Esophagus squamous epithelium (tissue), 5 donors: Measurements from ENCODE around the gene ANP32B. TPM values are rescaled to one million over a fixed set of nuclear protein-coding genes. Genes with fewer than 3 reads are reported as not detected.
"Not testable (repeated sequence)": the region's sequence is repeated elsewhere in the genome, so short reads cannot be mapped to it uniquely, and the experiment has no call there.

Source experiments
- DNase-seq: peaks from one replicate; lab custom pipeline; 2025; lab: John Stamatoyannopoulos, UW
- H3K27ac ChIP-seq, 4 donors: fragments of 200-600 bp; sonication (generic); one replicate each; pipeline ENCODE4 v1.5.1; 2016 to 2019; ENCODE audit warnings: mild to moderate bottlenecking in 1 of 4
- H3K27me3 ChIP-seq, 4 donors: fragments of 200-600 bp; sonication (generic); 1 replicate in 3 of 4; 2 replicates in 1 of 4; pipeline versions ENCODE4 v1.5.1 to v1.6.0; 2017 to 2021; ENCODE audit warnings: antibody characterized with exemption in 1 of 4
- H3K36me3 ChIP-seq, 3 donors: fragments of 200-600 bp; sonication (generic); one replicate each; pipeline ENCODE4 v1.5.1; 2016 to 2019
- H3K4me1 ChIP-seq, 3 donors: fragments of 200-600 bp; sonication (generic); one replicate each; pipeline ENCODE4 v1.5.1; 2017 to 2019
- H3K4me3 ChIP-seq, 4 donors: fragments of 200-600 bp; sonication (generic); 1 replicate in 3 of 4; 2 replicates in 1 of 4; pipeline ENCODE4 v1.5.1; 2016 to 2019; ENCODE audit warnings: mild to moderate bottlenecking in 2 of 4, moderate library complexity in 1 of 4
- H3K9me3 ChIP-seq, 3 donors: fragments of 200-600 bp; sonication (generic); one replicate each; pipeline ENCODE4 v1.5.1; 2016 to 2019
- POLR2A ChIP-seq, 4 donors: fragments of 450-650 bp; IDR thresholded peaks; one replicate each; pipeline ENCODE4 v1.6.1; 2017; ENCODE audit warnings: antibody characterized with exemption in 4 of 4, mild to moderate bottlenecking in 4 of 4, moderate library complexity in 3 of 4
- WGBS, 2 donors: methylation state at CpG; one replicate each; pipeline ENCODE4 v1.1.5; 2018; 5-methylcytosine and 5-hydroxymethylcytosine counted together
- intact Hi-C: fragments of 100-400 bp; cut with DNase I; formaldehyde crosslinking; loops from one replicate; pipeline ENCODE4 v1.15.0; 2022
- total RNA-seq, 4 donors: library from RNA; depleted of rRNA; stranded (reverse); fragments of >200 nt; gene quantifications; one replicate each; pipeline ENCODE4 v1.1.0, GENCODE V29; 2016
- TF ChIP-seq, protein P1 (sequence below), 6 experiments: fragments of 450-650 bp in 4 of 6; fragments of 200-600 bp in 2 of 6; sonication (generic) in 2 of 6; IDR thresholded peaks; one replicate each; pipeline ENCODE4 v1.5.1; 2016 to 2019; ENCODE audit warnings: antibody characterized with exemption in 6 of 6, mild to moderate bottlenecking in 4 of 6, moderate library complexity in 4 of 6
- donor health status: DM: yes; HTN: yes; CAD: no.

ANP32B gene
- total RNA-seq, 4 donors from 2014 or later: 21.9 to 41.8 (median 28.4) TPM

- H3K36me3 ChIP-seq: peaks cover 0 to 8% (median 6%) of the 10 kb centered on the region in 3 donors
- DNase-seq: no peak
- intact Hi-C loops: no loop called here
- no peaks in the 10 kb centered on the region for H3K27me3 ChIP-seq
- no peaks in the 10 kb centered on the region for H3K9me3 ChIP-seq
- no peak overlapping the region for H3K4me3 ChIP-seq
- 31 to 37% methylated on average over 2 of the region's 2 CpGs for WGBS, 2 donors
- no peak overlapping the region for H3K27ac ChIP-seq
- peaks cover 20 to 87% (median 54%) of the 10 kb centered on the region in 3 donors for H3K4me1 ChIP-seq
- TF ChIP-seq, protein P1, sequence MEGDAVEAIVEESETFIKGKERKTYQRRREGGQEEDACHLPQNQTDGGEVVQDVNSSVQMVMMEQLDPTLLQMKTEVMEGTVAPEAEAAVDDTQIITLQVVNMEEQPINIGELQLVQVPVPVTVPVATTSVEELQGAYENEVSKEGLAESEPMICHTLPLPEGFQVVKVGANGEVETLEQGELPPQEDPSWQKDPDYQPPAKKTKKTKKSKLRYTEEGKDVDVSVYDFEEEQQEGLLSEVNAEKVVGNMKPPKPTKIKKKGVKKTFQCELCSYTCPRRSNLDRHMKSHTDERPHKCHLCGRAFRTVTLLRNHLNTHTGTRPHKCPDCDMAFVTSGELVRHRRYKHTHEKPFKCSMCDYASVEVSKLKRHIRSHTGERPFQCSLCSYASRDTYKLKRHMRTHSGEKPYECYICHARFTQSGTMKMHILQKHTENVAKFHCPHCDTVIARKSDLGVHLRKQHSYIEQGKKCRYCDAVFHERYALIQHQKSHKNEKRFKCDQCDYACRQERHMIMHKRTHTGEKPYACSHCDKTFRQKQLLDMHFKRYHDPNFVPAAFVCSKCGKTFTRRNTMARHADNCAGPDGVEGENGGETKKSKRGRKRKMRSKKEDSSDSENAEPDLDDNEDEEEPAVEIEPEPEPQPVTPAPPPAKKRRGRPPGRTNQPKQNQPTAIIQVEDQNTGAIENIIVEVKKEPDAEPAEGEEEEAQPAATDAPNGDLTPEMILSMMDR (IDR thresholded peaks at IDR 0.05): no peak
- no peak for TF ChIP-seq POLR2A (IDR thresholded peaks at IDR 0.05)
These were observed 7.1 kb downstream of the ANP32B start for GRCh38 chr9:97990259-97990658.

GRCh38 chr9:97991818-97992217 is 8.7 kb downstream of the ANP32B start:
- no peaks in the 10 kb centered on the region for H3K9me3 ChIP-seq
- H3K36me3 ChIP-seq: peaks cover 0 to 24% (median 10%) of the 10 kb centered on the region in 3 donors
- intact Hi-C loops: no loop called here
- no peaks in the 10 kb centered on the region for H3K27me3 ChIP-seq
- H3K4me1 ChIP-seq: peaks cover 5 to 71% (median 38%) of the 10 kb centered on the region in 3 donors
- DNase-seq: no peak
- TF ChIP-seq, protein P1 (IDR thresholded peaks at IDR 0.05): no peak
- no peak for TF ChIP-seq POLR2A (IDR thresholded peaks at IDR 0.05)
- no peak overlapping the region for H3K27ac ChIP-seq
- 63 to 65% methylated on average over 5 of the region's 5 CpGs for WGBS, 2 donors
- no peak overlapping the region for H3K4me3 ChIP-seq

DNA sequence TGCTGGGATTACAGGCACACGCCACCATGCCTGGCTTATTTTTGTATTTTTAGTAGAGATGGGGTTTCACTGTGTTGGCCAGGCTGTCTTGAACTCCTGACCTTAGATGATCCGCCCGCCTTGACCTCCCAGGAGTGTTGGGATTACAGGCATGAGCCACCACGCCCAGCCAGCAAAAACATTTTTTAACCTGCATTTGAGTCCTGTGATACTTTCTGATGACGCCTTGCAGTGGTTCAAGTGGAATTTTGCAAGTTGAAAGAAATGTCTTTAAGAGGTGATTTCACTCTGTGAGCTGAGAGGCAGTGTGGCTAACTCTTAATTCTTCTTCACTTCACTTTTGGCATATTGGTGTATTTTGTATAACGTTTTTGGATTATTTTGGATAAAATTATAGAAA is 9.1 kb downstream of the ANP32B start:
- H3K4me1 ChIP-seq: peaks cover 5 to 67% (median 36%) of the 10 kb centered on the region in 3 donors

DNA sequence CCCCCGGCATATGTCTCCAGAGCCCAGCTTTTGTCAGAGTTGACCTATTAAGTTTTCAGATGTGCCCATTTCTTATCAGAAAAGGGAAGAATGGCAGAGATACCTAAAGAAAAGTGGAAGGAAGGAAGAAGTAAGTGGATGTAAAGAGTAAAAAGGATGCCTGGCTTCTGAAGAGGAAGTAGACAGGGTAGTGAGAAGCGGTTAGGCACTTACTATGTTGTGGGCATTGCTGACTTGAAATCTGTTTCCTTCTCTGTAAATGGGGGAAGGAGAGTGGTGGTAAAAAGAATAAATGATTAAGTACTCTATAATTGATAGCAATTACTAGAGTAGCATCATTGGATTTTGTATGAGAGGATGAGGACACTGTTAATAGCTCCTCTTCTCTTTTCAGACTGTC is 9.9 kb downstream of the ANP32B start:
- peaks cover 0 to 35% (median 10%) of the 10 kb centered on the region in 3 donors for H3K36me3 ChIP-seq
- no peak overlapping the region for H3K27ac ChIP-seq
- H3K9me3 ChIP-seq: no peaks in the 10 kb centered on the region
- WGBS, 2 donors: 76 to 82% methylated on average over 2 of the region's 2 CpGs
- TF ChIP-seq, protein P1 (IDR thresholded peaks at IDR 0.05): no peak
- TF ChIP-seq POLR2A (IDR thresholded peaks at IDR 0.05): no peak
- no peak for DNase-seq
- intact Hi-C loops: no loop called here
- H3K4me3 ChIP-seq: no peak overlapping the region
- peaks cover 5 to 59% (median 31%) of the 10 kb centered on the region in 3 donors for H3K4me1 ChIP-seq
- H3K27me3 ChIP-seq: no peaks in the 10 kb centered on the region

More for the DNA sequence above, 9.1 kb downstream of the ANP32B start:
- intact Hi-C loops: no loop called here
- no peak for DNase-seq
- no peak overlapping the region for H3K27ac ChIP-seq
- TF ChIP-seq POLR2A (IDR thresholded peaks at IDR 0.05): no peak
- TF ChIP-seq, protein P1 (IDR thresholded peaks at IDR 0.05): no peak
- H3K9me3 ChIP-seq: no peaks in the 10 kb centered on the region
- peaks cover 0 to 28% (median 10%) of the 10 kb centered on the region in 3 donors for H3K36me3 ChIP-seq
- no peak overlapping the region for H3K4me3 ChIP-seq
- WGBS, 2 donors: 83 to 84% methylated on average over 6 of the region's 6 CpGs
- no peaks in the 10 kb centered on the region for H3K27me3 ChIP-seq

- H3K36me3 ChIP-seq: peaks cover 0 to 51% (median 16%) of the 10 kb centered on the region in 3 donors
- TF ChIP-seq, protein P1 (IDR thresholded peaks at IDR 0.05): no peak
- no peak for TF ChIP-seq POLR2A (IDR thresholded peaks at IDR 0.05)
- no peak for DNase-seq
- 88 to 95% methylated on average over 1 of the region's 1 CpG for WGBS, 2 donors
- peaks cover 5 to 42% (median 25%) of the 10 kb centered on the region in 3 donors for H3K4me1 ChIP-seq
- intact Hi-C loops: no loop called here
- no peaks in the 10 kb centered on the region for H3K9me3 ChIP-seq
- no peaks in the 10 kb centered on the region for H3K27me3 ChIP-seq
- H3K4me3 ChIP-seq: no peak overlapping the region
- H3K27ac ChIP-seq: no peak overlapping the region
These were observed 11.6 kb downstream of the ANP32B start for GRCh38 chr9:97994703-97995102.

DNA sequence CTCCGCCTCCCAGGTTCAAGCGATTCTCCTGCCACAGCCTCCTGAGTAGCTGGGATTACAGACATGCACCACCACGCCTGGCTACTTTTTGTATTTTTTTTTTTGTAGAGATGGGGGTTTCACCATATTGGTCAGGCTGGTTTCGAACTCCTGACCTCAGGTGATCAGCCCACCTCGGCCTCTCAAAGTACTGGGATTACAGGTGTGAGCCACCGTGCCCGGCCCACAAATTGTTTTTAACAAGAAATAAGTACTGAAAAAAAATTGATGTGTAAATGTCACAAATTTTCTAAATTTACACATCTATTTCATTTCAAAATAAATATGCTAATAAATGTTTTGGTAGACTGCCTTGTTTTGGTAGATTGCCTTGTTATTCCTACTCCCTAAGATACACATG is 13.5 kb downstream of the ANP32B start:
- DNase-seq, H3K9me3 ChIP-seq, H3K27ac ChIP-seq, intact Hi-C loops, H3K4me3 ChIP-seq, H3K27me3 ChIP-seq: not testable (repeated sequence)
- H3K4me1 ChIP-seq: peaks cover 0 to 25% (median 16%) of the 10 kb centered on the region in 3 donors
- 93 to 94% methylated on average over 7 of the region's 7 CpGs for WGBS, 2 donors
- H3K36me3 ChIP-seq: peaks cover 0 to 71% (median 19%) of the 10 kb centered on the region in 3 donors
